OCI-LY1 (cell line): Measurements from ENCODE around the gene L3MBTL4.

Experiments
- CTCF ChIP-seq: fragments of 200-600 bp; sonication (generic), shearing (Covaris generic); IDR thresholded peaks from 2 replicates; pipeline ENCODE4 v1.5.1; 2017; ENCODE audit warnings: mild to moderate bottlenecking, antibody characterized with exemption, low read length, moderate library complexity, mixed read lengths
- EZH2 ChIP-seq: fragments of 200-600 bp; sonication (generic), shearing (Covaris generic); IDR thresholded peaks from 2 replicates; pipeline ENCODE4 v1.8.0; 2017; ENCODE audit warnings: borderline replicate concordance, mixed run types, mild to moderate bottlenecking, antibody characterized with exemption, low read length, moderate library complexity, mixed read lengths

GRCh38 chr18:6052449-6052913 is 362.2 kb downstream of the L3MBTL4 start:
- TF ChIP-seq CTCF (no peak), EZH2 (no peak)
